Measurements from ENCODE around the gene TCF19. TPM values are rescaled to one million over a fixed set of nuclear protein-coding genes. Genes with fewer than 3 reads are reported as not detected.

The TCF19 gene
- total RNA-seq, 2 donors from 2014 or later = 1.5 to 1.6 TPM

DNA sequence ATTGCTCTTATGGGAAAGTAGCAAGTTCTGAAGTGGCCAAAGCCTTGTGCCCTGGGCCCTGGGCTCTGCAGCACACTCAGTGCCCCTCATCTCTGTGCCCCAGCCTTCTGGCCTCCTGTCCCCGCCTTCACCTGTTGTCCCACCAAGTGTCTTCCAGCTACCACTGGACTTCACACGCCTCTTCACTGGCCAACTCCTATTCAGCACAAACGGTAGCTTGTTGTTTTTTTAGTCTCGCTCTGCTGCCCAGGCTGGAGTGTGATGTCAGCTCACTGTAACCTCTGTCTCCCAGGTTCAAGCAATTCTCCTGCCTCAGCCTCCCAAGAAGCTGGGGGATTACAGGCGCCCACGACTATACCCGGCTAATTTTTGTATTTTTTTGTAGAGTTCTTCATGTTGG is 5.6 kb upstream of the TCF19 start:
- Histone ChIP-seq H3K27ac (no peak overlapping the region), H3K4me3 (no peak overlapping the region), H3K27me3 (no peaks in the 10 kb centered on the region), H3K9me3 (no peaks in the 10 kb centered on the region), H3K36me3 (peaks cover 25% of the 10 kb centered on the region), H3K4me1 (peaks cover 0 to 10% of the 10 kb centered on the region in 2 donors)
- TF ChIP-seq, protein P1, sequence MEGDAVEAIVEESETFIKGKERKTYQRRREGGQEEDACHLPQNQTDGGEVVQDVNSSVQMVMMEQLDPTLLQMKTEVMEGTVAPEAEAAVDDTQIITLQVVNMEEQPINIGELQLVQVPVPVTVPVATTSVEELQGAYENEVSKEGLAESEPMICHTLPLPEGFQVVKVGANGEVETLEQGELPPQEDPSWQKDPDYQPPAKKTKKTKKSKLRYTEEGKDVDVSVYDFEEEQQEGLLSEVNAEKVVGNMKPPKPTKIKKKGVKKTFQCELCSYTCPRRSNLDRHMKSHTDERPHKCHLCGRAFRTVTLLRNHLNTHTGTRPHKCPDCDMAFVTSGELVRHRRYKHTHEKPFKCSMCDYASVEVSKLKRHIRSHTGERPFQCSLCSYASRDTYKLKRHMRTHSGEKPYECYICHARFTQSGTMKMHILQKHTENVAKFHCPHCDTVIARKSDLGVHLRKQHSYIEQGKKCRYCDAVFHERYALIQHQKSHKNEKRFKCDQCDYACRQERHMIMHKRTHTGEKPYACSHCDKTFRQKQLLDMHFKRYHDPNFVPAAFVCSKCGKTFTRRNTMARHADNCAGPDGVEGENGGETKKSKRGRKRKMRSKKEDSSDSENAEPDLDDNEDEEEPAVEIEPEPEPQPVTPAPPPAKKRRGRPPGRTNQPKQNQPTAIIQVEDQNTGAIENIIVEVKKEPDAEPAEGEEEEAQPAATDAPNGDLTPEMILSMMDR (IDR thresholded peaks at IDR 0.05) = no peak
- DNase-seq (ENCODE audit: low spot score) = no peak

DNA sequence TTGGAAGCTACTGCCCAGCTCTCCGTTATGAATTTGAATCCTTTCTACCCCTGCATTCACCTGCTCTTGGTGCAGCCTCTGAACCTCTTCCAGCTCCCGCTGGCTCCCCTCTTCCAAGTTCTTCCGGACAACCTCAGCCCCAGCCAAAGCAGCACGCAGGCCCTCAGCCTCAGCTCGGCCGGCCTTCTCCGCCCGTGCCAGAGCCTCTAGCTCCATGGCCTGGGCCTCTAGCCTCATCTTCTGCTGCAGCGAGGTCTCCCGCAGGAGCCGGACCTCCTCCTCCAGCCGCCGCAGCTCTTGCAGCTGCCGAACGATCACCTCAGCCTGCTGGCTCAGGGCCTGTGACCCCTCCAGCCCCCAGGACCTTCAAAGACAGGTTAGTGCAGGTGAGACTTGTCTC is 4.0 kb upstream of the TCF19 start:
- no peak overlapping the region for H3K27ac ChIP-seq
- peaks cover 25% of the 10 kb centered on the region for H3K36me3 ChIP-seq
- H3K4me3 ChIP-seq = no peak overlapping the region
- H3K4me1 ChIP-seq = peaks cover 0 to 18% of the 10 kb centered on the region in 2 donors
- TF ChIP-seq, protein P1 (IDR thresholded peaks at IDR 0.05) = no peak
- DNase-seq (ENCODE audit: low spot score) = no peak
- no peaks in the 10 kb centered on the region for H3K9me3 ChIP-seq
- no peaks in the 10 kb centered on the region for H3K27me3 ChIP-seq

DNA sequence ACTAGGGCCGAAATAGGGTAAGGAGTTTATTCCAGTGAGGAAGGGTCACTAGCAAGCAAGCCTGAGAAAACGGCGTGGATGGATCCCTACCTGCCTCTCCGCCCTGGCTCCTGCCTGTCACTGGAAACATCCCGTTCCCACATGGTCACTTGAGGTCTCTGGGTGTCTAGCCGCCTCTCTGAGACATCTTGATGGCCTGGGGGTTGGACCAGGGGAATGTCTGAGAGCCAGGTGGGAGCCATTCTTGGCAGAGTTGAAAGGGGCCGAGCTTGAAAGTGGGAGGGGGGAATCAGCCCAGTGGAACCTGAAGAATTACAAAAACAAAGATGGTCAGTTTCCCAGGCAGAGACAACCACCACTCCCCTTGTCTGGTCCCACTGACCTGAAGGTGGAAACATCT is 1.7 kb upstream of the TCF19 start:
- H3K27ac ChIP-seq = no peak overlapping the region
- H3K4me3 ChIP-seq = no peak overlapping the region
- H3K27me3 ChIP-seq = no peaks in the 10 kb centered on the region
- H3K9me3 ChIP-seq = no peaks in the 10 kb centered on the region
- H3K4me1 ChIP-seq = peaks cover 0 to 20% of the 10 kb centered on the region in 2 donors
- peaks cover 15% of the 10 kb centered on the region for H3K36me3 ChIP-seq
- TF ChIP-seq, protein P1 (IDR thresholded peaks at IDR 0.05) = no peak
- DNase-seq (ENCODE audit: low spot score) = no peak

DNA sequence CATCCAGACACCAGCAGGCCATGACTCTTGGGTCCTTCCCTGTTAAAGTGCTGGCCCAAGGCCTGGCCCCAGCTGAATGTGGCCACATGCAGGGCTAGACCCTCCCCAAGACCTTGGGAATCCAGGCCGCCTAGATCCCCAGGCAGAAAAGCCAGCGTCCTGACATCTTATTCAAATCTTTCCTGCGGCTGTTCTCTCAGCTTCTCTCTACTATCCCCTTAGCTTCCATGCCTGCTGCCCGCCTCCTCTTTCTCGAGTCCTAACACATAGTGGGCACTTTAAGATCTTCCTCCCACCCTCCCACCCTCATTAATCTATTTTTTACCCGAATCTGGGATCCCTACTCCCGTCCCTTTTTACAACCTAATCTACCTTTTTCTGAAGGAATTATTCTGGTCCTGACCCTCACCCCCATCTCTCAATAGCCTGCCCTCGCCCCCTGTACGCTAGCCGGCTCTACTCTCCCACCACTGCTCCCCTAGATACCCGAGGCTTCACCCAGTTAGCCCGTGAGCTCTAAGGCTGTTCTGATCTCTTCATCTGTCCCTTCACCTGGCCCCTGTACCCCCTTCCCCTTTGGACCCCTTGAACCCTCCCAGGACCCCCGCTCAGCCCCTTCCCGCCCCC is 763 bp upstream of the TCF19 start, which contains the start of gene CCHCR1:
Gene CCHCR1, minus strand, starts transcription at position 290 of the 627 bp plus-strand sequence. Its CDS starts 202 bp downstream, at position 88.
- TF ChIP-seq, protein P1 (IDR thresholded peaks at IDR 0.05) = no peak
- H3K4me1 ChIP-seq = peaks cover 0 to 20% of the 10 kb centered on the region in 2 donors
- H3K36me3 ChIP-seq = peaks cover 15% of the 10 kb centered on the region
- no peaks in the 10 kb centered on the region for H3K9me3 ChIP-seq
- no peak for DNase-seq (ENCODE audit: low spot score)
- peak within 1 kb of the TSS; percentile 52 to 72 for H3K4me3 ChIP-seq
- no peaks in the 10 kb centered on the region for H3K27me3 ChIP-seq
- peak within 1 kb of the TSS; percentile 58 to 80 for H3K27ac ChIP-seq

DNA sequence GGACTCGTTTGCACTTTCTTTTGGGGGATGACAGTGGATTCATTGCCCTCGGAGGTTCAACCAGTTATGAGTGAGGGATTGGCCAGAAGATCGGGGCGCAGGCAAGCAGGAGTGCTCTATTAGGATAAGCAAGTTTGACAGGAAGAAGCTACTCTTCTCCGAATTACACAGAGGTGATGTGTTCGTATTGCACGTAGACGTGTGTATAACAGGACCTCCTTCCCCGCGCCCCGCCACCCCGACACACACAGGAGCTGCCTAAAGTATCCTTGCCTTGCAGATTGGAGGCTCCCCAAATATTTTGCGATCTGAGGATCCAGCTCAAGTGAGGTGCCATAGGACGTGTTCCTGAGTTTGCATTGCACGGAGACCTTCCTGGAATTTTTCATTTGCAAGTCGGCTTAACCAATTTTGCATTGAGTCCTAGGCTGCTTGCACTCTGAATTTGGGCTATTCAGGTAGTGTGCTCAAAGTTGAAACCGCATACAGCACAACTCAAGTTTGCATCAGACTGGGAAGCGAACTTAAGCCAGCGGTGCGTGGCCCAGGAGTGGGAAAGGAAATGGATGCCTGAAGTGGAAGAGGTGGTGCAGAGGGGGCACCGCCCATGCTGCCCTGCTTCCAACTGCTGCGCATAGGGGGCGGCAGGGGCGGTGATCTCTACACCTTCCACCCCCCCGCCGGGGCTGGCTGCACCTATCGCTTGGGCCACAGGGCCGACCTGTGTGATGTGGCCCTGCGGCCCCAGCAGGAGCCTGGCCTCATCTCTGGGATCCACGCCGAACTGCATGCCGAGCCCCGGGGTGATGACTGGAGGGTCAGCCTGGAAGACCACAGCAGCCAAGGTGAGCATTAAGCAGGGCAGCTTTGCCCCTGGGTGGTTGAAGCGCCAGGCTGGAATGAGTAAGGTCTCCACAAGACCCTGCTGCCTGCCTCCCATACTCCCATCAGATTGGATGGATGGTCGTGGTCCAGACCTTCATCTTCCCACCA is 770 bp downstream of the TCF19 start:
- DNase-seq (ENCODE audit: low spot score) = no peak

More for the DNA sequence above, 770 bp downstream of the TCF19 start:
- Histone ChIP-seq H3K27me3 (no peaks in the 10 kb centered on the region), H3K27ac (peak overlapping the region in 1 of 2 donors; percentile 51), H3K4me1 (peaks cover 0 to 20% of the 10 kb centered on the region in 2 donors), H3K9me3 (no peaks in the 10 kb centered on the region), H3K4me3 (peak overlapping the region; percentile 52 to 72), H3K36me3 (peaks cover 5% of the 10 kb centered on the region)
- TF ChIP-seq, protein P1 (IDR thresholded peaks at IDR 0.05) = no peak
